Spleen (tissue), 11 donors: ENCODE measurements around the gene STYX. TPM values are rescaled to one million over a fixed set of nuclear protein-coding genes. Genes with fewer than 3 reads are reported as not detected.

Experiments
- DNase-seq: peaks from one replicate; pipeline ENCODE4 v3.0.0-alpha.2; 2020
- H3K27ac ChIP-seq, 8 donors: fragments of 200-600 bp; sonication (generic) in 7 of 8; 1 replicate in 4 of 8; 2 replicates in 4 of 8; pipeline versions ENCODE4 v1.5.0 to v1.8.0; 2016 to 2021; ENCODE audit warnings: inconsistent platforms in 4 of 8, mild to moderate bottlenecking in 4 of 8, moderate library complexity in 1 of 8
- H3K27me3 ChIP-seq, 7 donors: fragments of 200-600 bp; sonication (generic) in 6 of 7; replicated peaks in 1 of 7; 1 replicate in 4 of 7; 2 replicates in 3 of 7; pipeline versions ENCODE4 v1.5.0 to v1.8.0; 2016 to 2021; ENCODE audit warnings: inconsistent platforms in 3 of 7, mild to moderate bottlenecking in 1 of 7
- H3K36me3 ChIP-seq, 6 donors: fragments of 200-600 bp; sonication (generic) in 5 of 6; 1 replicate in 4 of 6; 2 replicates in 2 of 6; pipeline versions ENCODE4 v1.5.0 to v1.8.0; 2016 to 2021; ENCODE audit warnings: inconsistent platforms in 2 of 6
- H3K4me1 ChIP-seq, 6 donors: fragments of 200-600 bp; sonication (generic) in 5 of 6; 1 replicate in 3 of 6; 2 replicates in 3 of 6; pipeline versions ENCODE4 v1.5.0 to v1.8.0; 2016 to 2021; ENCODE audit warnings: inconsistent platforms in 3 of 6
- H3K4me3 ChIP-seq, 8 donors: fragments of 200-600 bp; sonication (generic) in 7 of 8; 1 replicate in 4 of 8; 2 replicates in 4 of 8; pipeline versions ENCODE4 v1.5.0 to v1.8.0; 2016 to 2021; ENCODE audit warnings: inconsistent platforms in 4 of 8, mild to moderate bottlenecking in 4 of 8, moderate library complexity in 2 of 8
- H3K9me3 ChIP-seq, 8 donors: fragments of 200-600 bp; sonication (generic) in 7 of 8; 1 replicate in 4 of 8; 2 replicates in 4 of 8; pipeline versions ENCODE4 v1.5.0 to v1.8.0; 2016 to 2021; ENCODE audit warnings: inconsistent platforms in 4 of 8
- POLR2A ChIP-seq, 3 donors: fragments of 450-650 bp; IDR thresholded peaks; one replicate each; pipeline ENCODE4 v1.5.1; 2017; ENCODE audit warnings: antibody characterized with exemption in 3 of 3, mild to moderate bottlenecking in 1 of 3
- POLR2AphosphoS5 ChIP-seq, 3 donors: sonication (generic); formaldehyde crosslinking; IDR thresholded peaks; one replicate each; pipeline ENCODE4 v1.5.1; 2017; ENCODE audit warnings: antibody characterized with exemption in 3 of 3
- WGBS, 5 donors: extraction: QIAGEN DNeasy Blood & Tissue Kit in 3 of 5; methylation state at CpG; one replicate each; pipeline versions ENCODE4 v1.1.5 to v1.1.7; 2013 to 2018; 5-methylcytosine and 5-hydroxymethylcytosine counted together
- intact Hi-C: fragments of 100-400 bp; cut with DNase I; formaldehyde crosslinking; loops from one replicate; pipeline ENCODE4 v1.15.0; 2023; ENCODE audit warnings: low total_unique reads
- polyA plus RNA-seq, 3 donors: library from polyadenylated mRNA; stranded (reverse); fragments of 200-250 nt; gene quantifications; one replicate each; pipeline ENCODE4 v1.2.1, GENCODE V29; 2013
- total RNA-seq, 7 donors: library from RNA; depleted of rRNA in 3 of 7; stranded (reverse); fragments of >200 nt in 3 of 7; fragmentation: NEBNext Ultra II Directional in 4 of 7; extraction: Animal tissue kit (Norgen Biotek cat#: 25700) in 4 of 7; gene quantifications; one replicate each; pipeline versions ENCODE4 v1.1.0 to v1.2.1, GENCODE V29; 2016 to 2021
- TF ChIP-seq, protein P1 (sequence below), 11 experiments: fragments of 200-600 bp in 7 of 11; fragments of 450-650 bp in 4 of 11; sonication (generic) in 4 of 11; IDR thresholded peaks in 8 of 11; conservative IDR thresholded peaks in 3 of 11; 1 replicate in 7 of 11; 2 replicates in 4 of 11; pipeline versions ENCODE4 v1.4.0 to v1.8.0; 2016 to 2021; ENCODE audit warnings: antibody characterized with exemption in 11 of 11, inconsistent platforms in 4 of 11, mild to moderate bottlenecking in 1 of 11
- donor health status: healthy with polysubstance abuse.
- donor health status: DM: no; HTN: no; CAD: no; lungs with moderate emphysema.
- donor health status: DM: no; HTN: no; CAD: no.
- donor health status: Bipolar disorder and iron deficiency.
- donor health status: healthy.
- donor health status: DM: no; HTN: no; CAD: no.
- donor health status: DM: yes; HTN: yes; CAD: no.

The STYX gene
- total and polyA plus RNA-seq, 10 donors = 6.6 to 23.1 (median 16.0) TPM

GRCh38 chr14:52729585-52729924, 411 bp upstream of the STYX start:
- peaks cover 0 to 68% (median 25%) of the 10 kb centered on the region in 6 donors for H3K36me3 ChIP-seq
- TF ChIP-seq POLR2A (IDR thresholded peaks at IDR 0.05) (no peak), POLR2AphosphoS5 (IDR thresholded peaks at IDR 0.05) (no peak)
- TF ChIP-seq, protein P1, sequence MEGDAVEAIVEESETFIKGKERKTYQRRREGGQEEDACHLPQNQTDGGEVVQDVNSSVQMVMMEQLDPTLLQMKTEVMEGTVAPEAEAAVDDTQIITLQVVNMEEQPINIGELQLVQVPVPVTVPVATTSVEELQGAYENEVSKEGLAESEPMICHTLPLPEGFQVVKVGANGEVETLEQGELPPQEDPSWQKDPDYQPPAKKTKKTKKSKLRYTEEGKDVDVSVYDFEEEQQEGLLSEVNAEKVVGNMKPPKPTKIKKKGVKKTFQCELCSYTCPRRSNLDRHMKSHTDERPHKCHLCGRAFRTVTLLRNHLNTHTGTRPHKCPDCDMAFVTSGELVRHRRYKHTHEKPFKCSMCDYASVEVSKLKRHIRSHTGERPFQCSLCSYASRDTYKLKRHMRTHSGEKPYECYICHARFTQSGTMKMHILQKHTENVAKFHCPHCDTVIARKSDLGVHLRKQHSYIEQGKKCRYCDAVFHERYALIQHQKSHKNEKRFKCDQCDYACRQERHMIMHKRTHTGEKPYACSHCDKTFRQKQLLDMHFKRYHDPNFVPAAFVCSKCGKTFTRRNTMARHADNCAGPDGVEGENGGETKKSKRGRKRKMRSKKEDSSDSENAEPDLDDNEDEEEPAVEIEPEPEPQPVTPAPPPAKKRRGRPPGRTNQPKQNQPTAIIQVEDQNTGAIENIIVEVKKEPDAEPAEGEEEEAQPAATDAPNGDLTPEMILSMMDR (IDR thresholded peaks at IDR 0.05 in 8 of 11, conservative IDR thresholded peaks at IDR 0.05 in 3 of 11) = no peak
- intact Hi-C loops = no loop called here
- WGBS, 5 donors = 0 to 1% (median 1%) methylated on average over 8 of the region's 8 CpGs
- no peaks in the 10 kb centered on the region for H3K27me3 ChIP-seq
- no peak for DNase-seq
- H3K4me3 ChIP-seq = peak overlapping the region in 7 of 8 donors; percentile 80 to 95 (median 88)
- H3K9me3 ChIP-seq = no peaks in the 10 kb centered on the region
- H3K4me1 ChIP-seq = peaks cover 6 to 65% (median 33%) of the 10 kb centered on the region in 6 donors
- peak overlapping the region; percentile 74 to 94 (median 89) for H3K27ac ChIP-seq

DNA sequence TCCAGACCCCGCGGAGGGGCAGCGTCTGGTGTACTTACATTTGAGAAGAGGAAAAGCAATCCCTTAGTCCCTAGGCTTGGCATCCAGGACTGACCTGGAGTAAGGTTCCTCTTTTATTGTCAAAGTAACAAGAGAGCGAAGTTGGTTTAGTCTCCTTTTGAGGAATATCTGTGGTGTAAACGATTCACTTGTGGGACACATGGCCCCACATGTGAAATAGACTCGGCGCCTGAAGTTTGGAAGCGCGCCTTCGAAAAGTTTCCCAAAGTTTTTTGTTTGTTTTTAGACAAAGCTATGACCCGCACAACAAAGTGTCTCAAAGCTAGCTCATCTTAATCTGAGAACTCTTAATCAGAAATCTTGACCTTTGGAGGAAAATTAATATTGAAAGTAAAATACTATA, 744 bp downstream of the STYX start:
- DNase-seq = no peak
- 2 to 4% (median 3%) methylated on average over 9 to 11 of the region's 11 CpGs for WGBS, 5 donors
- intact Hi-C loops = no loop called here

GRCh38 chr14:52733824-52734223, 3.9 kb downstream of the STYX start:
- 91 to 98% (median 96%) methylated on average over 9 of the region's 9 CpGs for WGBS, 5 donors
- H3K4me1 ChIP-seq = peaks cover 10 to 91% (median 40%) of the 10 kb centered on the region in 6 donors
- peaks cover 0 to 30% (median 0%) of the 10 kb centered on the region in 6 donors for H3K36me3 ChIP-seq
- no peak overlapping the region for H3K4me3 ChIP-seq
- TF ChIP-seq POLR2AphosphoS5 (IDR thresholded peaks at IDR 0.05) = no peak
- TF ChIP-seq POLR2A (IDR thresholded peaks at IDR 0.05) = no peak
- TF ChIP-seq, protein P1 (IDR thresholded peaks at IDR 0.05 in 8 of 11, conservative IDR thresholded peaks at IDR 0.05 in 3 of 11) = no peak
- no peaks in the 10 kb centered on the region for H3K9me3 ChIP-seq
- no peak overlapping the region for H3K27ac ChIP-seq
- DNase-seq = no peak
- intact Hi-C loops = no loop called here
- no peaks in the 10 kb centered on the region for H3K27me3 ChIP-seq

More for the DNA sequence above, 744 bp downstream of the STYX start:
- no peak for TF ChIP-seq POLR2AphosphoS5 (IDR thresholded peaks at IDR 0.05)
- no peak for TF ChIP-seq POLR2A (IDR thresholded peaks at IDR 0.05)
- TF ChIP-seq, protein P1 (IDR thresholded peaks at IDR 0.05 in 8 of 11, conservative IDR thresholded peaks at IDR 0.05 in 3 of 11) = no peak
- H3K36me3 ChIP-seq = peaks cover 0 to 57% (median 16%) of the 10 kb centered on the region in 6 donors
- peaks cover 10 to 65% (median 33%) of the 10 kb centered on the region in 6 donors for H3K4me1 ChIP-seq
- H3K27ac ChIP-seq = peak overlapping the region; percentile 73 to 94 (median 91)
- H3K9me3 ChIP-seq = no peaks in the 10 kb centered on the region
- peak overlapping the region; percentile 80 to 95 (median 88) for H3K4me3 ChIP-seq
- H3K27me3 ChIP-seq = no peaks in the 10 kb centered on the region

DNA sequence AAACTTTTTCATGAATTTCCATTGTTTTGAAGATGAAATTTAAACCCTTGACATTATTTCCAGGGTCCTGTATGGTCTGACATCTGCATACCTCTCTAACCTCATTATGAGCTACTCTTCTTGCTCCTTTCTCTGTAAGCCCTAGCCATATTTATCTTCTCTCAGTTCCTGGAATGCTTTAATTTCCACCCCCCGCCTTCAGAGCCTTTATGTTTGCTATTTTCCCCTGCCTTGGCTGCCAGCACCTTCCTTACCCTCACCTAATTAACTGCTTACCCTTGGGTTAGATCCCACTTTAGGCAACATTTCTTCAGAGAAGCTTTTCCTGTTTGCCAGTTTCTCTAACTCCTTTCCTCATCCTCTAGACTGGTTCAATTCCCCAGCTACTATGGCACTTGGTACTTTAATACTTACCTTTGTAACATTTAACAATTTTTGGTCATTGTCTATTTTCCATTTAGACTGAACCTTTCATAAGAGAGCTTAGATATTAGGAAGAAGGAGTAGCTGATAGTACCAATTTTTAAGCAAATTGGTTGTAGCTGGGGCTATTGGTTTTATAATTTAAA, 6.0 kb downstream of the STYX start:
- TF ChIP-seq POLR2AphosphoS5 (IDR thresholded peaks at IDR 0.05) (no peak), POLR2A (IDR thresholded peaks at IDR 0.05) (no peak)
- TF ChIP-seq, protein P1 (IDR thresholded peaks at IDR 0.05 in 8 of 11, conservative IDR thresholded peaks at IDR 0.05 in 3 of 11) = no peak
- no peak for DNase-seq
- WGBS, 5 donors = 66 to 84% (median 81%) methylated on average over 1 of the region's 1 CpG
- H3K36me3 ChIP-seq = peaks cover 0 to 32% (median 0%) of the 10 kb centered on the region in 6 donors
- no peaks in the 10 kb centered on the region for H3K9me3 ChIP-seq
- H3K4me3 ChIP-seq = no peak overlapping the region
- peaks cover 7 to 95% (median 39%) of the 10 kb centered on the region in 6 donors for H3K4me1 ChIP-seq
- H3K27me3 ChIP-seq = no peaks in the 10 kb centered on the region
- intact Hi-C loops = no loop called here
- H3K27ac ChIP-seq = no peak overlapping the region
